Esophagus muscularis mucosa (tissue), 4 donors: Measurements from ENCODE around the gene SCAMP3. TPM values are rescaled to one million over a fixed set of nuclear protein-coding genes. Genes with fewer than 3 reads are reported as not detected.

ENCODE experiments used
- DNase-seq: peaks from one replicate; pipeline ENCODE4 v3.0.0-alpha.2; 2017; ENCODE audit errors: extremely low spot score
- H3K27ac ChIP-seq, 4 donors: fragments of 200-600 bp; sonication (generic); replicated peaks in 1 of 4; 1 replicate in 3 of 4; 2 replicates in 1 of 4; pipeline ENCODE4 v1.5.1; 2016 to 2019; ENCODE audit warnings: mild to moderate bottlenecking in 1 of 4
- H3K27me3 ChIP-seq, 4 donors: fragments of 200-600 bp; sonication (generic); one replicate each; pipeline versions ENCODE4 v1.5.1 to v1.6.0; 2016 to 2019
- H3K36me3 ChIP-seq, 4 donors: fragments of 200-600 bp; sonication (generic); one replicate each; pipeline ENCODE4 v1.5.1; 2016 to 2019
- H3K4me1 ChIP-seq, 4 donors: fragments of 200-600 bp; sonication (generic); one replicate each; pipeline ENCODE4 v1.5.1; 2016 to 2019
- H3K4me3 ChIP-seq, 4 donors: fragments of 200-600 bp; sonication (generic); 1 replicate in 2 of 4; 2 replicates in 2 of 4; pipeline ENCODE4 v1.5.1; 2016 to 2019; ENCODE audit warnings: mild to moderate bottlenecking in 4 of 4, moderate library complexity in 1 of 4
- H3K9me3 ChIP-seq, 4 donors: fragments of 200-600 bp; sonication (generic); 1 replicate in 3 of 4; 2 replicates in 1 of 4; pipeline ENCODE4 v1.5.1; 2016 to 2019
- CTCF ChIP-seq, 3 experiments: fragments of 200-600 bp in 2 of 3; fragments of 450-650 bp in 1 of 3; sonication (generic) in 2 of 3; IDR thresholded peaks; one replicate each; pipeline ENCODE4 v1.5.1; 2017 to 2019; ENCODE audit warnings: antibody characterized with exemption in 3 of 3, mild to moderate bottlenecking in 2 of 3, moderate library complexity in 1 of 3
- EP300 ChIP-seq: sonication (generic); formaldehyde crosslinking; IDR thresholded peaks from one replicate; pipeline ENCODE4 v1.6.1; 2017; ENCODE audit warnings: antibody characterized with exemption
- POLR2A ChIP-seq: fragments of 450-650 bp; IDR thresholded peaks from one replicate; pipeline ENCODE4 v1.6.1; 2017; ENCODE audit warnings: antibody characterized with exemption, moderate library complexity, mild to moderate bottlenecking, low read depth
- POLR2AphosphoS5 ChIP-seq, 2 donors: sonication (generic); formaldehyde crosslinking; IDR thresholded peaks; one replicate each; pipeline ENCODE4 v1.6.1; 2017; ENCODE audit warnings: antibody characterized with exemption in 2 of 2
- WGBS: methylation state at CpG from one replicate; pipeline ENCODE4 v1.1.5; 2018; 5-methylcytosine and 5-hydroxymethylcytosine counted together
- intact Hi-C: fragments of 100-400 bp; cut with DNase I; formaldehyde crosslinking; loops from one replicate; pipeline ENCODE4 v1.15.1; 2023
- total RNA-seq, 4 donors: library from RNA; depleted of rRNA; stranded (reverse); fragments of >200 nt; gene quantifications; one replicate each; pipeline versions ENCODE4 v1.1.0 to v1.2.1, GENCODE V29; 2016

Gene SCAMP3
- total RNA-seq, 4 donors from 2014 or later: 33.6 to 56.0 (median 43.5) TPM

DNA sequence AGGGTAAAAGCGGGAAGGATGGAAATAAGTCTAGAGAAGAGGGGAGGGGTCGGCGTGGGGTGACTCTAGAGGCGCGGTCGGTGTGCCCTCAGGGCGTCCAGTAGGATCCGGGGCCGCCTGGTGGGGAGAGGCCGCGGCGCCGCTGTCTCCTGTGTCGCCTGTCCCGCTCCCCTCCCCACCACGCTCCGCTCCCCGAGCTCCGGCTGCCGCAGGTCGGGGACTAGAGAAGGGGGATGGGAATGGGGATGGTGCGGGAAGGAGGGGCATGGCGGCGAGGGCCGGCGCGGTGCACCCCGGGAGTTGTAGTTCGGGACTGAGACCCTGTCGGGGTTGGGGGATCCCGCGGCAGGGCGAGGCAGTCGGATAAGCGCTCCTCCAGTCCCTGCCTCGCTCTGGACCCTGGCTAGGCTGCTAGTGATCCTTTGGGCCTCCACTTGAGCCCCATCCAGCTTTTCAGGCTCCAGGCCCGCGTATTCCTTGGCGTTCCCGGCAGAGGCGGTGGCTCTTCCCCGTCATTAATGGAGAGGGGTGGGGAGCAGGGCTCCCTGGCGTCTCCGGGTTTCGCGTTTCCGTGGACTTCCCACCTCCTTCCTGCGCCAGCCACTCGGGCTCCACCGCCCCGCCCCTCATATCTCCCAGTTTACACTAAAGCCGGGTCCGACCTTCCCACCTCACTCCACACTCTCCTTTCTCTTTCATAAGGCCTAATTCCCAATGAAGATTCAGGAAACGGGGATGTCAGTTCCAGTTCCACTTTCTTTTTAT lies 6.7 kb downstream of the SCAMP3 start, which contains the start of gene ENTREP3:
Gene ENTREP3 (minus strand): TSS at position 241 of the 765 bp plus-strand sequence. CDS start 606 bp downstream, outside the sequence.
- intact Hi-C loops: no loop called here
- Histone ChIP-seq H3K27ac (peak within 1 kb of the TSS; percentile 97 to 98 (median 98)), H3K36me3 (peaks cover 13 to 41% (median 33%) of the 10 kb centered on the region in 4 donors), H3K9me3 (no peaks in the 10 kb centered on the region), H3K27me3 (no peaks in the 10 kb centered on the region), H3K4me3 (peak within 1 kb of the TSS; percentile 94 to 97 (median 96)), H3K4me1 (peaks cover 28 to 63% (median 46%) of the 10 kb centered on the region in 4 donors)
- 4% methylated on average over 23 of the region's 54 CpGs for WGBS
- peak; percentile 95 for DNase-seq
- TF ChIP-seq POLR2AphosphoS5 (IDR thresholded peaks at IDR 0.05): peak; percentile 85 to 94
- peak in 1 of 3 experiments; percentile 18 for TF ChIP-seq CTCF (IDR thresholded peaks at IDR 0.05)
- no peak for TF ChIP-seq EP300
- peak; percentile 34 for TF ChIP-seq POLR2A

GRCh38 chr1:155254714-155255242 lies 7.4 kb downstream of the SCAMP3 start:
- peaks cover 7 to 34% (median 26%) of the 10 kb centered on the region in 4 donors for H3K36me3 ChIP-seq
- WGBS: 0% methylated on average over 21 of the region's 35 CpGs
- TF ChIP-seq EP300 (no peak), CTCF (IDR thresholded peaks at IDR 0.05) (no peak), POLR2A (no peak), POLR2AphosphoS5 (IDR thresholded peaks at IDR 0.05) (no peak)
- DNase-seq: no peak
- H3K27me3 ChIP-seq: no peaks in the 10 kb centered on the region
- intact Hi-C loops: no loop called here
- peak overlapping the region; percentile 97 to 98 (median 98) for H3K27ac ChIP-seq
- H3K9me3 ChIP-seq: no peaks in the 10 kb centered on the region
- H3K4me3 ChIP-seq: peak overlapping the region; percentile 94 to 97 (median 96)
- H3K4me1 ChIP-seq: peaks cover 32 to 62% (median 47%) of the 10 kb centered on the region in 4 donors

- no peak for TF ChIP-seq POLR2A
- intact Hi-C loops: no loop called here
- peak overlapping the region; percentile 94 to 97 (median 96) for H3K4me3 ChIP-seq
- no peak for DNase-seq
- H3K36me3 ChIP-seq: peaks cover 6 to 30% (median 24%) of the 10 kb centered on the region in 4 donors
- H3K4me1 ChIP-seq: peaks cover 32 to 62% (median 47%) of the 10 kb centered on the region in 4 donors
- no peaks in the 10 kb centered on the region for H3K27me3 ChIP-seq
- peak overlapping the region; percentile 97 to 98 (median 98) for H3K27ac ChIP-seq
- WGBS: 60% methylated on average over 6 of the region's 12 CpGs
- H3K9me3 ChIP-seq: no peaks in the 10 kb centered on the region
Observed at GRCh38 chr1:155254228-155254713, 7.9 kb downstream of the SCAMP3 start.

DNA sequence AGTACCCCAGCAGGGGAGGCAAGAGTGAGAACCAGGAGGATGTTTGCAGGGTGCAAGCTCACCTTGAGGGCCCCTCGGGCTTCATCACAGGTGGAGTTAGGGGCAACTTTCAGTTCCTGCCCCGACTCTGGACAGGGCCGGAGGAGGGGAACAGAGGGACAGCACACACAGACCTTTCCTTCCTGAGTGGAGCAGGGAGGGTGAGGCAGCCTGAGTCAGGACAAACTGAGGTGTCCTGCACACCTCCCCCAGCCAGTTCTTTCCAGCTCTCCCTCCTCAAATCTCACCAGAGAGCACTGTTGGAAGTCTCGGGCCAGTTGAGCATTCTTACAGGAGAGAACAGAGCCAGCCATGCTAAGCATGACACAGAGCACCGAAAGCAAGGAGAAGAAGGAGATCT lies 8.4 kb downstream of the SCAMP3 start:
- DNase-seq: no peak
- TF ChIP-seq CTCF (IDR thresholded peaks at IDR 0.05) (no peak), POLR2A (no peak), EP300 (no peak), POLR2AphosphoS5 (IDR thresholded peaks at IDR 0.05) (no peak)
- peaks cover 5 to 31% (median 24%) of the 10 kb centered on the region in 4 donors for H3K36me3 ChIP-seq
- H3K27me3 ChIP-seq: no peaks in the 10 kb centered on the region
- intact Hi-C loops: no loop called here
- H3K9me3 ChIP-seq: no peaks in the 10 kb centered on the region
- H3K4me3 ChIP-seq: peak overlapping the region; percentile 94 to 97 (median 96)
- H3K4me1 ChIP-seq: peaks cover 32 to 62% (median 47%) of the 10 kb centered on the region in 4 donors
- WGBS: 51% methylated on average over 5 of the region's 5 CpGs
- H3K27ac ChIP-seq: peak overlapping the region; percentile 97 to 98 (median 98)

- whole genome bisulfite sequencing: 70% methylated on average over 5 of the region's 5 CpGs
- Histone ChIP-seq H3K9me3 (no peaks in the 10 kb centered on the region), H3K4me3 (peak overlapping the region in 1 of 4 donors; percentile 94), H3K4me1 (peaks cover 32 to 62% (median 47%) of the 10 kb centered on the region in 4 donors), H3K27me3 (no peaks in the 10 kb centered on the region), H3K27ac (peak overlapping the region; percentile 97 to 98 (median 98)), H3K36me3 (peaks cover 0 to 31% (median 21%) of the 10 kb centered on the region in 4 donors)
- DNase-seq: no peak
- intact Hi-C loops: no loop called here
- no peak for TF ChIP-seq POLR2A
- TF ChIP-seq EP300: no peak
- no peak for TF ChIP-seq CTCF (IDR thresholded peaks at IDR 0.05)
- TF ChIP-seq POLR2AphosphoS5 (IDR thresholded peaks at IDR 0.05): no peak
Observed at GRCh38 chr1:155253208-155253607, 9.0 kb downstream of the SCAMP3 start.
